Activated T-helper 1 cell treated with anti-CD3 and anti-CD28 coated beads, Interleukin-2, amount 50 U/mL, for 16 hours (primary cell): ENCODE measurements around the gene RETREG2.
"Not testable (repeated sequence)": the region's sequence is repeated elsewhere in the genome, so short reads cannot be mapped to it uniquely, and the experiment has no call there.

ENCODE experiments used
- DNase-seq, 2 donors: peaks; one replicate each; pipeline ENCODE4 v3.0.0-alpha.2; 2020; ENCODE audit warnings: low read depth in 1 of 2, low spot score in 1 of 2

RETREG2 gene

DNA sequence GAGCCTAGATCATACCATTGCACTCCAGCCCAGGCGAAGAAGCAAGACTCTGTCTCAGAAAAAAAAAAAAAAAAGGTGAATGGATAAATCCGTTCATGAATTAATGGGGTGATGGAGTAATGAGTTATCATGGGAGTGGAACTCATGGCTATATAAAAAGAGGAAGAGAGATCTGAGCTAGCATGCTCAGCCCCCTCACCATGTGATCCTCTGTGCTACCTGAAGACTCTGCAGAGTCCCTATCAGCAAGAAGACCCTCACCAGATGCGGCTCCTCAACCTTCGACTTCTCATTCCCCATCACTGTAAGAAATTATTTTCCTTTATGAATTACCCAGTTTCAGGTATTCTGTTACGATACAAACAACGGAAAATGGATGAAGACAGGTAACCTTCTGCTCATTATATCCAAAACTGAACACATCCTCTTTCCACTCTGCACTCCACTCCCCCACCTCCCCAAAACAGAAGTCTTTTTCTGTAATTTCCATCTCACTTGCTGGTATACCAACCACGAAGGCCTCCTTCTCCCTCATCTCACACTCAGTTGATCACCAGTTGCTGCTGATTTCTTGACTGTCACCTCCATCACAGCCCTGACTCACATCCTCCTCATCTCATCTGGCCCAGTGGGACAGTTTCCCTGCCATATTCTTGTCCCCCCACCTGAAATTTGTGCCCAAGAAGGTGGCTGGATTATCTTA lies 8.8 kb downstream of the RETREG2 start:
- DNase-seq = no peak

GRCh38 chr2:219197388-219197787 lies 19.3 kb downstream of the RETREG2 start:
- DNase-seq = no peak

GRCh38 chr2:219198974-219199373 lies 20.9 kb downstream of the RETREG2 start:
- no peak for DNase-seq

DNA sequence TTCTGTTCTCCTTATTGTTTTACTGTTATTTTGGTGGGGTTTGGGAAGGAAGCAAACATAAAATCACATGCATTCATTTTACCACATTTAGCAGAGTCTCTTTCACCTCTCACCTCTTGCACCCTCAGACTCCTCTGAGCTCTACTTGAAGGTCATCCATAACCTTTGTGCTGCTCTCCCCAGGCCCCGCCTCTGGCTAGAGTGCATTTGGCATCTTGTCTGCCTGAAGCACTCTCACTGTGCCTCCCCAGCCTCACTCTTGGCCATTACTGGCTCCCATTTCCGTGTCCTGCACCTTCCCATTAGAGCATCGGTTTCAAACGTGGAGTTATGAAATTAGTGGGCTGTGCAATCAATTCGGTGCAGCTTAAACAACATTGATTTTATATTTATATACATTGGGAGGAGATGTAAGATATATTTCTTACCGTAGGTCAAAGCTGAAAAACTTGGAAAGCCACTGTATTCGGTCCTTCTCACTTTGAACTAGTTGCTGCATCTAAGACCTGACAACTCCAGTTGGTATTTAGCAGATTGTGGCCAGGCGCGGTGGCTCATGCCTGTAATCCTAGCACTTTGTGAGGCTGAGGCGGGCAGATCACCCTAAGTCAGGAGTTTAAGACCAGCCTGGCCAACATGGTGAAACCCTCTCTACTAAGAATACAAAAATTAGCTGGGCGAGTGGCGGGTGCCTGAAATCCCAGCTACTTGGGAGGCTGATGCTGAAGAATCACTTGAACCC lies 21.6 kb downstream of the RETREG2 start:
- no peak for DNase-seq

- not testable (repeated sequence) for DNase-seq
These were observed 22.6 kb downstream of the RETREG2 start for GRCh38 chr2:219200502-219201326.

DNA sequence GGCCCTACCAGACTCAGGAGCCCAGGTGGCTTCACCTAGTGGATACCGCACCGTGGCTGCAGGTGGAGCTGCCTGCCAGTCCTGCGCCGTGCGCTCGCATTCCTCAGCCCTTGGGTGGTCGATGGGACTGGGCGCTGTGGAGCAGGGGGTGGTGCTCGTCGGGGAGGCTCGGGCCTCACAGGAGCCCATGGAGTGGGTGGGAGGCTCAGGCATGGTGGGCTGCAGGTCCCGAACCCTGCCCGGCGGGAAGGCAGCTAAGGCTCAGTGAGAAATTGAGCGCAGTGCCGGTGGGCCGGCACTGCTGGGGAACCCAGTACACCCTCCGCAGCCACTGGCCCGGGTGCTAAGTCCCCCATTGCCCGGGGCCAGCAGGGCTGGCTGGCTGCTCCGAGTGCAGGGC lies 23.3 kb downstream of the RETREG2 start:
- not testable (repeated sequence) for DNase-seq

GRCh38 chr2:219204425-219205164 lies 26.5 kb downstream of the RETREG2 start:
- no peak for DNase-seq

DNA sequence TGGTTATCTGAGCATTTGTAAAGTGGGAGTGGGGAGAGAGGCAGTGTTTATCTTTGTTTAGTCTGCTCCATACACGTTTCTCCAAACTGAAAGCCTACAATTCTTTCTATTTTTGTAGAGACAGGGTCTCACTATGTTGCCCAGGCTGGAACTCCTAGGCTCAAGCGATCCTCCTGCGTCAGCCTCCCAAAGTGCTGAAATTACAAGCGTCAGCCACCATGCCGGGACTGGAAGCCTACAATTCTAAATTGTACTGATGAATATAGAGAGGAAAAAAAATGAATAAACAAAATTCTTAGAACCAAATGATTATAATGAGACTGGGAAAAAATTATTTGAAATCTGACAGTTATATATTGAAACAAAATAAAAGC lies 27.1 kb downstream of the RETREG2 start:
- DNase-seq = no peak

GRCh38 chr2:219205981-219206327 lies 27.9 kb downstream of the RETREG2 start:
- no peak for DNase-seq

GRCh38 chr2:219206328-219207133 lies 28.5 kb downstream of the RETREG2 start, which contains the start of gene ZFAND2B:
ZFAND2B (plus strand) TSS chr2:219206782; CDS start chr2:219206988, 206 bp downstream.
- peak; percentile 89 to 94 for DNase-seq

DNA sequence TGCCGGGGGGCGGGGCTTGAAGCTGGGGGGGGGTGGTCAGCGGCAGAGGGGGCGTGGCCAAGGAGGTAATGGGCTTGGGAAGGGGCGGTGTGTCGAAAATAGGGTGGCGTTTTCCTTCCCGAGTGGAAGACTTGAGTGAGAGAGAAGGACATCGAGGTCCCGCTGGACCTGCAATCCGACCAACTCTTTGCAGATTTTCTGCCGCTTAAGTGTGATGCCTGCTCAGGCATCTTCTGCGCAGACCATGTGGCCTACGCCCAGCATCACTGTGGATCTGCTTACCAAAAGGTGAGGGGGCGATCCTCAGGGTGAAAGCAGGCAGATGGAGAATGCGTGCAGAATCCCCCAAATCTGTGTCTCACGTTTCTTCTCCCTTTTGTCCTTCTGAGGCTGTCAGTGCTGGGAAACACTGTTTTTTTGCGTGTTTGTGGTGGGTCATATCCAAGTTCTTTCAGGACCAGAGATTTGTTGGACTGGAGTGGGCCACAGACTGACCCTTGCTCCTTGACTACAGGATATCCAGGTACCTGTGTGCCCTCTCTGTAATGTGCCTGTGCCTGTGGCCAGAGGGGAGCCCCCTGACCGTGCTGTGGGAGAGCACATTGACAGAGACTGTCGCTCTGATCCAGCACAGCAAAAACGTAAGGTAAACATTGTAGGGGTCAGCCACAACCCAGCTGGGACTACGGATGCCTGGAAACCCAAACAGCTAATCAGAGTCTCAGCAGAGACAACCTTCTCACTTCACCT lies 29.2 kb downstream of the RETREG2 start:
- no peak for DNase-seq

GRCh38 chr2:219207884-219208740 lies 30.0 kb downstream of the RETREG2 start:
- DNase-seq = no peak

DNA sequence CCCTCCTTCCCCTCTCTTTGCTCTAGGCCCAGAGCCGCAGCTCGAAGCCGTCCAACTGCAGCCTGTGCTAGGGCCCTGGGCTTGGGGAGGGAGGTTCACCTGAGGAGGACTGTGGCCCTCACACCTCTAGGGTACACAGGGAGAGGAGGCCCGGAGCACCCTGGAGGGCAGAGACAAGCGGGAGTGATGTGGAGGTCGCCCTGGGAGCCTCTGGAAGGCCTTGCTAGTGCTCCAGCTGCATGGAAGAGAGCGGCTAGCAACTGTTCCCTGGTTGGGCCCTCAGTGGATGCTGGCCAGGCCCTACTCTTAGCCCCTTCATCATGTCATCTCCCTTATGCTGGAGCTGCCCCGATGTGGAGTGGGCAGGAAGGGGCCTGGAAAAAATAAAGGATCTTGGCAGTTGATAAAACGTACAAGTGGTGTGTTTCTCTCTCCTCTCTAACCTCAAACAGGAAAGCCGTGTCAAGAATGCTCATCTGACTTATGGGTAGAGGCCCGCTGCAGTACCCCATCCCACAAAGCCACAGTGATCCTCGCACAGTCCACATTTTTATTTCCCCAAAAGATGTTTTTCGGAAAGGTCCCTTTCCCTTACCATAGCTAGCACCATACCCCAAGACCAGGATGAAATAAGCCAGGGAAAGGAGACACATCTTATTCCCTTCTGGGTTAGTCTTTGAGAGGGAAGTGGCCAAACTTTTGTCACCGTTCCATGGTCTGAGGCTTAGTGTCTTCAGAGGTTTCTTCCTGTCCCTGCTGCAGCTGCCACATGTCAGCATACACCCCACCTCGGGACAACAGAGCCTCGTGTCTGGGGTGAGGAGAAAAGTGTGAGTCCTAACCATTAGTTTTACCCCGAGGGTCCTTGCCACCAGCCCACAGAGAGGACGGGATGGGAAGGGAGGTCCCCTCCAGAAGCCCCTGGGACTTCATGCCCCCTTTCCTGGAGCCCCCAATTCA lies 31.4 kb downstream of the RETREG2 start:
- DNase-seq = no peak

DNA sequence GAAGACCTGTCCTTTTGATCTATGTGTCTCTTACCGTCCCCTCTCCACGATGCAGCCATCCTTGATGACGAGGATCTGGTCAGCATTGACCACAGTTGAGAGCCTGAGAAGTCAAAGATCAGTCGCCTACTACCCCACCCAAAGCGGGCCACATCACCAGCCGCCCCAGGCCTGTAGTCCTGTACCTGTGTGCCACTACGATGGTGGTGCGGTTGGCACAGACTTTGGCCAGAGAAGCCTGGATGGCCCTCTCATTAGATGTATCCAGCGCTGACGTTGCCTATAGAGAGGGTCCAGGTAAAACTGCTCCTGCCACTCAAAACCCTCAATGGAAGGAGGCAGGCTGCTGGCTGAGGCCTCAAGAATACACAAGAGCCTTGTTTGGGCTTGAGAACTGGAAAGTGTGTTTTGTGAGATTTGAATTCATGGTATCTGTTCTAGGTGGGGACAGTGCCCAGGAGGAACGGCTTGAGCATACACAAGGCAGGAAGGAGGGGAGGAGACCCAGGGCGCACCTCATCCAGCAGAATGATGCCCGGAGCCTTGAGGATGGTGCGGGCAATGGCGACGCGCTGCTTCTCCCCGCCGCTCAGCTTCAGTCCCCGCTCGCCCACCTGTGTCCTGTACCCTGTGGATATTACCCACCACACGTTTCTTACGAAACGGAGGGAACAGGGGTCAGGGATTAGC lies 32.3 kb downstream of the RETREG2 start:
- no peak for DNase-seq

- DNase-seq = no peak
These were observed 32.8 kb downstream of the RETREG2 start for GRCh38 chr2:219210886-219211362.

GRCh38 chr2:219213026-219213415 lies 34.9 kb downstream of the RETREG2 start:
- DNase-seq = no peak
